HepG2 (cell line): ENCODE measurements around the gene CEBPB. TPM values are rescaled to one million over a fixed set of nuclear protein-coding genes. Genes with fewer than 3 reads are reported as not detected.

ENCODE experiments used
- IKZF4 ChIP-seq: sonication (generic); formaldehyde crosslinking; IDR thresholded peaks from 2 replicates; pipeline ENCODE4 v1.5.1; 2020; ENCODE audit warnings: borderline replicate concordance, mild to moderate bottlenecking, low read depth, missing genetic modification reagents; ENCODE audit errors: not compliant biosample characterization
- KMT2A ChIP-seq: sonication (generic); formaldehyde crosslinking; IDR thresholded peaks from 2 replicates; pipeline ENCODE4 v1.4.0; 2020; ENCODE audit warnings: missing genetic modification reagents
- MAFK ChIP-seq, 2 experiments: IDR thresholded peaks in 1 of 2; conservative IDR thresholded peaks in 1 of 2; 2 replicates each; pipeline ENCODE4 v1.6.1; 2011; ENCODE audit warnings: improper control_type of control experiment in 2 of 2, low read length in 2 of 2
- MIER2 ChIP-seq: IDR thresholded peaks from 2 replicates; pipeline ENCODE4 v1.6.1; 2016; ENCODE audit warnings: missing biosample characterization, missing genetic modification reagents
- NFIC ChIP-seq: IDR thresholded peaks from 2 replicates; pipeline ENCODE4 v1.6.1; 2012; ENCODE audit warnings: mild to moderate bottlenecking, low read length, inconsistent platforms
- NONO ChIP-seq, 2 experiments: fragments of 450-650 bp in 1 of 2; sonication (generic) in 1 of 2; formaldehyde crosslinking in 1 of 2; IDR thresholded peaks in 1 of 2; conservative IDR thresholded peaks in 1 of 2; 2 replicates each; pipeline versions ENCODE4 v1.6.1 to v1.8.0; 2017 to 2022; ENCODE audit warnings: mild to moderate bottlenecking in 1 of 2, missing genetic modification reagents in 1 of 2, moderate library complexity in 1 of 2
- PAF1 ChIP-seq: IDR thresholded peaks from 2 replicates; pipeline ENCODE4 v1.6.1; 2016; ENCODE audit warnings: missing genetic modification reagents, missing compliant biosample characterization
- PAWR ChIP-seq: sonication (generic); formaldehyde crosslinking; IDR thresholded peaks from 2 replicates; pipeline ENCODE4 v1.4.0; 2020; ENCODE audit warnings: missing genetic modification reagents, mild to moderate bottlenecking, borderline replicate concordance
- PAX8 ChIP-seq: sonication (generic); formaldehyde crosslinking; IDR thresholded peaks from 2 replicates; pipeline ENCODE4 v1.8.0; 2022; ENCODE audit warnings: mild to moderate bottlenecking, missing genetic modification reagents, borderline replicate concordance
- RBM39 ChIP-seq: fragments of 200-400 bp; formaldehyde crosslinking; IDR thresholded peaks from one replicate; pipeline ENCODE4 v1.6.1; 2018; ENCODE audit warnings: antibody characterized with exemption, mild to moderate bottlenecking, low read depth, low read length; ENCODE audit not compliant: poor library complexity, severe bottlenecking
- RXRA ChIP-seq: sonication (generic); formaldehyde crosslinking; IDR thresholded peaks from 2 replicates; pipeline ENCODE4 v1.5.1; 2020; ENCODE audit warnings: missing genetic modification reagents
- ZMYM4 ChIP-seq: sonication (generic); formaldehyde crosslinking; IDR thresholded peaks from 2 replicates; pipeline ENCODE4 v1.8.1; 2023; ENCODE audit warnings: mild to moderate bottlenecking, missing genetic modification reagents
- ZNF543 ChIP-seq: sonication (generic); formaldehyde crosslinking; IDR thresholded peaks from 2 replicates; pipeline ENCODE4 v1.4.0; 2020; ENCODE audit warnings: mild to moderate bottlenecking, missing genetic modification reagents
- ZSCAN9 ChIP-seq: IDR thresholded peaks from 2 replicates; pipeline ENCODE4 v1.6.1; 2016; ENCODE audit warnings: borderline replicate concordance
- ZZZ3 ChIP-seq: sonication (generic); formaldehyde crosslinking; IDR thresholded peaks from 2 replicates; pipeline ENCODE4 v1.4.0; 2020; ENCODE audit warnings: missing genetic modification reagents, mild to moderate bottlenecking, borderline replicate concordance
- polyA plus RNA-seq, 8 experiments: library from polyadenylated mRNA; depleted of rRNA in 3 of 8; stranded (reverse) in 7 of 8; unstranded in 1 of 8; fragments of >200 nt; fragmentation: Illumina TruSeq in 4 of 8; extraction: Trizol in 4 of 8; gene quantifications; 2 replicates each; pipeline versions ENCODE4 v1.2.1 to v1.2.3, GENCODE V29; 2011 to 2016; ENCODE audit warnings: low read depth in 4 of 8, missing spikeins in 1 of 8, mixed read lengths in 1 of 8; ENCODE audit not compliant: insufficient read depth in 1 of 8
- total RNA-seq, 5 experiments: library from RNA; depleted of rRNA; stranded (reverse); fragments of >200 nt; fragmentation: Illumina TruSeq; extraction: Trizol; gene quantifications; 2 replicates each; pipeline ENCODE4 v1.2.3, GENCODE V29; 2016; ENCODE audit warnings: low read depth in 1 of 5
- TF ChIP-seq, protein P1 (sequence below): sonication (generic); formaldehyde crosslinking; IDR thresholded peaks from 2 replicates; pipeline ENCODE4 v1.5.1; 2020; ENCODE audit warnings: mild to moderate bottlenecking, missing genetic modification reagents, moderate library complexity
- TF ChIP-seq, protein P2 (sequence below): sonication (generic); formaldehyde crosslinking; IDR thresholded peaks from 2 replicates; pipeline ENCODE4 v1.4.0; 2020; ENCODE audit warnings: missing genetic modification reagents

Gene CEBPB
- total and polyA plus RNA-seq, 2 of the 13 experiments (the other 11 are each of a cell fraction or from before 2014, with no cell fraction given) = 18.5 to 28.2 TPM

DNA sequence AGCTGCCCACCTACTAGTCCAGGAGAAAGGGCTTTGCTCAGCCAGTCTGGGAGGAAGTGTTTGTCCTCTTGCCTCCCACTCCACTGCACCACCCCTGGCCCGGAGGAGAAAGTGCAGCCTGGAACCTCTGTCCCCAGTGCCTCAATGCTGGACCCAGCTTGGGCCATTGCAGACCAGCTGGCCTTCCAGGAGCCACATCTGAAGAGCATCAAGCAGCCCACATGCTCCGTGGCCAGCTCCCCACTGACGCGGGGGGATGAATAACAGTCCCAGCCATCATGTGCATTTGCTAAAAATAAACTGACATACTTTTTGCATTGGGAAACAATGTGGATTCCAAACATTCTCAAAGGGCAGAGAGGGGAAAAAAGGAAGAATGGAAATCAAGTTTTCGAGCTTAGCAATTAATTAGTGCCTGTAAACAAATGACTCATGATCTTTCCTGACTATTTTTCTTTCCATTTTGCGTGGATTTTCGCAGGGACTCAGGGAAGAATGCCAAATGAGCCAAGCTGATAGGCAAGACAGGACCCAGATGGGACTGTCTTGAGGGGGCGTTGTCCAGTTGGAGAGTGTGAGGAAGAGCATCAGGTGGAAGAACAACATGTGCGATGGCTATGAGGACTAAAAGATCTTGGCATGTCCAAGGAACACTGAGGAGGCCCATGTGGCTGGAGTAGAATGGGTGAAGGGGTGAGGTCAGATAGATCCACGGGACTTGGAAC lies 34.1 kb downstream of the CEBPB start (continued):
- TF ChIP-seq, protein P1, sequence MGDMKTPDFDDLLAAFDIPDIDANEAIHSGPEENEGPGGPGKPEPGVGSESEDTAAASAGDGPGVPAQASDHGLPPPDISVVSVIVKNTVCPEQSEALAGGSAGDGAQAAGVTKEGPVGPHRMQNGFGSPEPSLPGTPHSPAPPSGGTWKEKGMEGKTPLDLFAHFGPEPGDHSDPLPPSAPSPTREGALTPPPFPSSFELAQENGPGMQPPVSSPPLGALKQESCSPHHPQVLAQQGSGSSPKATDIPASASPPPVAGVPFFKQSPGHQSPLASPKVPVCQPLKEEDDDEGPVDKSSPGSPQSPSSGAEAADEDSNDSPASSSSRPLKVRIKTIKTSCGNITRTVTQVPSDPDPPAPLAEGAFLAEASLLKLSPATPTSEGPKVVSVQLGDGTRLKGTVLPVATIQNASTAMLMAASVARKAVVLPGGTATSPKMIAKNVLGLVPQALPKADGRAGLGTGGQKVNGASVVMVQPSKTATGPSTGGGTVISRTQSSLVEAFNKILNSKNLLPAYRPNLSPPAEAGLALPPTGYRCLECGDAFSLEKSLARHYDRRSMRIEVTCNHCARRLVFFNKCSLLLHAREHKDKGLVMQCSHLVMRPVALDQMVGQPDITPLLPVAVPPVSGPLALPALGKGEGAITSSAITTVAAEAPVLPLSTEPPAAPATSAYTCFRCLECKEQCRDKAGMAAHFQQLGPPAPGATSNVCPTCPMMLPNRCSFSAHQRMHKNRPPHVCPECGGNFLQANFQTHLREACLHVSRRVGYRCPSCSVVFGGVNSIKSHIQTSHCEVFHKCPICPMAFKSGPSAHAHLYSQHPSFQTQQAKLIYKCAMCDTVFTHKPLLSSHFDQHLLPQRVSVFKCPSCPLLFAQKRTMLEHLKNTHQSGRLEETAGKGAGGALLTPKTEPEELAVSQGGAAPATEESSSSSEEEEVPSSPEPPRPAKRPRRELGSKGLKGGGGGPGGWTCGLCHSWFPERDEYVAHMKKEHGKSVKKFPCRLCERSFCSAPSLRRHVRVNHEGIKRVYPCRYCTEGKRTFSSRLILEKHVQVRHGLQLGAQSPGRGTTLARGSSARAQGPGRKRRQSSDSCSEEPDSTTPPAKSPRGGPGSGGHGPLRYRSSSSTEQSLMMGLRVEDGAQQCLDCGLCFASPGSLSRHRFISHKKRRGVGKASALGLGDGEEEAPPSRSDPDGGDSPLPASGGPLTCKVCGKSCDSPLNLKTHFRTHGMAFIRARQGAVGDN = peak; percentile 28; the same call in 1 of the 2 replicates
- TF ChIP-seq MIER2 (CRISPR knock-in tag) (0 out of 2 replicates have a peak, but pooled peaks have one; percentile 14), PAWR (CRISPR knock-in tag) (no peak), ZZZ3 (CRISPR knock-in tag) (0 out of 2 replicates have a peak, but pooled peaks have one; percentile 34), ZSCAN9 (no peak), MAFK (conservative IDR thresholded peaks at IDR 0.05 in 1 of 2, IDR thresholded peaks at IDR 0.05 in 1 of 2; ENCODE audit: low read length in 2 of 2) (no peak), IKZF4 (no peak), RBM39 (no peak), RXRA (CRISPR knock-in tag) (0 out of 2 replicates have a peak, but pooled peaks have one; percentile 44), ZMYM4 (CRISPR knock-in tag) (peak; percentile 88), PAX8 (CRISPR knock-in tag) (no peak), PAF1 (CRISPR knock-in tag) (no peak), ZNF543 (no peak), NFIC (no peak), NONO (IDR thresholded peaks at IDR 0.05) (no peak), NONO (CRISPR knock-in tag; conservative IDR thresholded peaks at IDR 0.05) (no peak), KMT2A (CRISPR knock-in tag) (no peak)
- TF ChIP-seq, protein P2, sequence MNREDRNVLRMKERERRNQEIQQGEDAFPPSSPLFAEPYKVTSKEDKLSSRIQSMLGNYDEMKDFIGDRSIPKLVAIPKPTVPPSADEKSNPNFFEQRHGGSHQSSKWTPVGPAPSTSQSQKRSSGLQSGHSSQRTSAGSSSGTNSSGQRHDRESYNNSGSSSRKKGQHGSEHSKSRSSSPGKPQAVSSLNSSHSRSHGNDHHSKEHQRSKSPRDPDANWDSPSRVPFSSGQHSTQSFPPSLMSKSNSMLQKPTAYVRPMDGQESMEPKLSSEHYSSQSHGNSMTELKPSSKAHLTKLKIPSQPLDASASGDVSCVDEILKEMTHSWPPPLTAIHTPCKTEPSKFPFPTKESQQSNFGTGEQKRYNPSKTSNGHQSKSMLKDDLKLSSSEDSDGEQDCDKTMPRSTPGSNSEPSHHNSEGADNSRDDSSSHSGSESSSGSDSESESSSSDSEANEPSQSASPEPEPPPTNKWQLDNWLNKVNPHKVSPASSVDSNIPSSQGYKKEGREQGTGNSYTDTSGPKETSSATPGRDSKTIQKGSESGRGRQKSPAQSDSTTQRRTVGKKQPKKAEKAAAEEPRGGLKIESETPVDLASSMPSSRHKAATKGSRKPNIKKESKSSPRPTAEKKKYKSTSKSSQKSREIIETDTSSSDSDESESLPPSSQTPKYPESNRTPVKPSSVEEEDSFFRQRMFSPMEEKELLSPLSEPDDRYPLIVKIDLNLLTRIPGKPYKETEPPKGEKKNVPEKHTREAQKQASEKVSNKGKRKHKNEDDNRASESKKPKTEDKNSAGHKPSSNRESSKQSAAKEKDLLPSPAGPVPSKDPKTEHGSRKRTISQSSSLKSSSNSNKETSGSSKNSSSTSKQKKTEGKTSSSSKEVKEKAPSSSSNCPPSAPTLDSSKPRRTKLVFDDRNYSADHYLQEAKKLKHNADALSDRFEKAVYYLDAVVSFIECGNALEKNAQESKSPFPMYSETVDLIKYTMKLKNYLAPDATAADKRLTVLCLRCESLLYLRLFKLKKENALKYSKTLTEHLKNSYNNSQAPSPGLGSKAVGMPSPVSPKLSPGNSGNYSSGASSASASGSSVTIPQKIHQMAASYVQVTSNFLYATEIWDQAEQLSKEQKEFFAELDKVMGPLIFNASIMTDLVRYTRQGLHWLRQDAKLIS (CRISPR knock-in tag) = no peak
